HL-60 (cell line): ENCODE measurements around the gene SMARCA4.

ENCODE experiments used
- DNase-seq, 2 experiments: peaks; one replicate each; pipeline ENCODE4 v3.0.0-alpha.2; 2010 to 2020; ENCODE audit warnings: low read depth in 1 of 2, low spot score in 1 of 2
- H3K27ac ChIP-seq: fragments of 250-450 bp; sonication (Bioruptor Pico); replicated peaks from 2 replicates; pipeline ENCODE4 v1.5.1; 2020; ENCODE audit warnings: mild to moderate bottlenecking, moderate library complexity
- H3K27me3 ChIP-seq: fragments of 250-450 bp; sonication (Bioruptor Pico); 2 replicates; pipeline ENCODE4 v1.5.1; 2021; ENCODE audit warnings: mild to moderate bottlenecking, moderate library complexity; ENCODE audit not compliant: insufficient read depth, poor library complexity, severe bottlenecking
- H3K4me3 ChIP-seq: replicated peaks from 2 replicates; pipeline ENCODE4 v1.5.1; 2011; ENCODE audit warnings: mild to moderate bottlenecking, control low read depth, low read length; ENCODE audit not compliant: insufficient read depth
- CTCF ChIP-seq: IDR thresholded peaks from one replicate; pipeline ENCODE4 v1.5.1; 2011; ENCODE audit warnings: low read length, control low read depth, inconsistent platforms; ENCODE audit not compliant: insufficient read depth
- GABPA ChIP-seq: IDR thresholded peaks from 2 replicates; pipeline ENCODE4 v1.6.1; 2012; ENCODE audit warnings: low read depth
- POLR2AphosphoS5 ChIP-seq: IDR thresholded peaks from 2 replicates; pipeline ENCODE4 v1.6.1; 2012; ENCODE audit warnings: low read depth
- REST ChIP-seq: IDR thresholded peaks from 2 replicates; pipeline ENCODE4 v1.6.1; 2012; ENCODE audit warnings: low read depth; ENCODE audit not compliant: insufficient replicate concordance
- SPI1 ChIP-seq: IDR thresholded peaks from 2 replicates; pipeline ENCODE4 v1.6.1; 2012; ENCODE audit warnings: low read depth, mild to moderate bottlenecking, borderline replicate concordance

SMARCA4 gene

GRCh38 chr19:11098327-11098726, 137.5 kb downstream of the SMARCA4 start:
- no peak for TF ChIP-seq CTCF
- no peak for TF ChIP-seq SPI1
- no peak for TF ChIP-seq REST
- TF ChIP-seq GABPA = no peak
- TF ChIP-seq POLR2AphosphoS5 = no peak
- no peaks in the 10 kb centered on the region for H3K27me3 ChIP-seq
- no peak for DNase-seq
- no peak overlapping the region for H3K4me3 ChIP-seq
- no peak overlapping the region for H3K27ac ChIP-seq

GRCh38 chr19:11098861-11099260, 138.0 kb downstream of the SMARCA4 start:
- no peak for TF ChIP-seq REST
- TF ChIP-seq POLR2AphosphoS5 = no peak
- no peak for TF ChIP-seq SPI1
- TF ChIP-seq CTCF = no peak
- TF ChIP-seq GABPA = no peak
- Histone ChIP-seq H3K4me3 (no peak overlapping the region), H3K27me3 (no peaks in the 10 kb centered on the region), H3K27ac (no peak overlapping the region)
- no peak for DNase-seq

- H3K27me3 ChIP-seq = no peaks in the 10 kb centered on the region
- H3K4me3 ChIP-seq = no peak overlapping the region
- no peak for DNase-seq
- no peak for TF ChIP-seq REST
- no peak for TF ChIP-seq SPI1
- no peak overlapping the region for H3K27ac ChIP-seq
These were observed 139.2 kb downstream of the SMARCA4 start for GRCh38 chr19:11100049-11100448.

GRCh38 chr19:11101057-11101456, 140.2 kb downstream of the SMARCA4 start:
- no peak overlapping the region for H3K4me3 ChIP-seq

More at GRCh38 chr19:11101057-11101456, 140.2 kb downstream of the SMARCA4 start:
- H3K27me3 ChIP-seq = no peaks in the 10 kb centered on the region
- H3K27ac ChIP-seq = no peak overlapping the region
- TF ChIP-seq SPI1 (no peak), POLR2AphosphoS5 (no peak)
- no peak for DNase-seq
